HG03280 (cell line): Measurements from ENCODE around the gene CCDC88B.
"Not testable (repeated sequence)": the region's sequence is repeated elsewhere in the genome, so short reads cannot be mapped to it uniquely, and the experiment has no call there.

Source experiments
- ATAC-seq: cut with Tn5 transposase; IDR thresholded peaks from one replicate; pipeline ENCODE4 v1.9.1; 2021; ENCODE audit warnings: mild to moderate bottlenecking, moderate library complexity; ENCODE audit not compliant: unreplicated experiment

CCDC88B gene

GRCh38 chr11:64304032-64304315, 36.0 kb upstream of the CCDC88B start:
- no peak for ATAC-seq

GRCh38 chr11:64304316-64305072, 35.5 kb upstream of the CCDC88B start:
- ATAC-seq, result peak; percentile 28

DNA sequence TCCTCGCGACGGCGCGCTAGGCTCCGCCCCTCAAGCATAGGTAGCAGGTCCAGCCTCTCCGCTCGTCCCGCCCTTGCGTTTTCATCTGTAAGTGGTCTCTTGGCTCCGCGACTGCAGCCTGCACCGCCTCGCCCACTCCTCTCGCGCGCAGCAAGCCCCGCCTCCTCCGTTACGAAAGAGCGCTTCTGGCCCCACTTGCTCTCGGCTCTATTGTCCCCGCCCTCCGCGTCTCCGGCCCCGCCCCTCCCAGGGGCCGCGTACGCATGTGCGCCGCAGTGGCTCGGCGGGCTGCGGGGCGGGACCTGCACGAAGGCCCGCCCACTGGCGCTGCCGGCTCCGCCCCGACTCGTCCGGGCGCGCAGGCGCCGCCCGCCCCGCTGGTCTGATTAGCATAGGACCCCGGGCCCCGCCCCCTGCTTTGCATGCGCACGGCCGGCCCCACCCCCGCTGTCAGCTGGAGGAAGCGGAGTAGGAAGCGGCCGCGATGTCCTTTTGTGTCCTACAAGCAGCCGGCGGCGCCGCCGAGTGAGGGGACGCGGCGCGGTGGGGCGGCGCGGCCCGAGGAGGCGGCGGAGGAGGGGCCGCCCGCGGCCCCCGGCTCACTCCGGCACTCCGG, 34.8 kb upstream of the CCDC88B start, which contains the start of gene ESRRA:
Gene ESRRA (plus strand): TSS at position 450 of the 616 bp plus-strand sequence. CDS start 1,656 bp downstream, outside the sequence.
- peak; percentile 70 for ATAC-seq

- peak; percentile 28 for ATAC-seq
Observed at GRCh38 chr11:64305691-64306562, 34.1 kb upstream of the CCDC88B start.

- ATAC-seq, result no peak
Observed at GRCh38 chr11:64306563-64306875, 33.5 kb upstream of the CCDC88B start.

GRCh38 chr11:64306876-64307622, 33.0 kb upstream of the CCDC88B start:
- no peak for ATAC-seq

DNA sequence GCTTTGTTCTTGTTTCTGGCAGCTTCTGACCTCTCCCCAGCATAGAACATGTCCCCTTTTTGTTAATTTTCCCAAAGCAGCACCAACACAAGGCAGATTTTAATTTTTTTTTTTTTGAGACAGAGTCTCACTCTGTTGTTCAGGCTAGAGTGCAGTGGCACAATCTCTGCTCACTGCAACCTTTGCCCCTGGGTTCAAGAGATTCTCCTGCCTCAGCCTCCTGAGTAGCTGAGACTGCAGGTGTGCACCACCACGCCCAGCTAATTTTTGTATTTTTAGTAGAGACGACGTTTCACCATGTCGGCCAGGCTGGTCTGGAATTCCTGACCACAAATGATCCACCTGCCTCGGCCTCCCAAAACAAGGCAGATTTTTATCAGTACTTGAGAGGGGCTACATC, 32.2 kb upstream of the CCDC88B start:
- ATAC-seq, result not testable (repeated sequence)

- no peak for ATAC-seq
Observed at GRCh38 chr11:64312947-64313346, 27.1 kb upstream of the CCDC88B start.

DNA sequence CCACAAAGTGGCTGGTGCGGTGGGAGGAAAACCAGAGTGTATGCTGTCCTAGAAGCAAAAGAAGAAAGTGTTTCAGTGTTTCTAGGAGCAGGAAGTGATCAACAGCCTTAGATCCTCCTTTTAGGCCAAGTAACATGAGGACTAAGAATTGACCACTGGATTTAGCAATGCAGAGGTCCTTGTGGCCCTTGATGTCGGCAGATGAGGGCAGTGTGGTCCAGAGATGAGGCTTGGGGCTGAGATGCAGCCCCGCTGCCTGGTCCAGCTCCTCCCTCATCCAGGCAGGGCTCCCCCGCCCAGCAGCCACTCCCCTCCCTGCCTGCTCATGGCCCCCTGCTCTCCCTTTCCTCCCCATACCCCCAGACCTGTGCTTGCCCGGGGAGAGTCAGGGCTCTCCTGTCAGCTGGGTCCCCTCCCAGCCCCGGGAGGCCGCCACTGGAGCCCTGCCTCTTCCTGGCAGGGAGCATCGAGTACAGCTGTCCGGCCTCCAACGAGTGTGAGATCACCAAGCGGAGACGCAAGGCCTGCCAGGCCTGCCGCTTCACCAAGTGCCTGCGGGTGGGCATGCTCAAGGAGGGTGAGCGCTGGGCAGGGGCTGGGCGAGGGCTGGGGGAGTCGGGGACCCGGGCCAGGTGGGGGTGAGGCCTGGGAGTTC, 26.4 kb upstream of the CCDC88B start:
- ATAC-seq, result no peak

DNA sequence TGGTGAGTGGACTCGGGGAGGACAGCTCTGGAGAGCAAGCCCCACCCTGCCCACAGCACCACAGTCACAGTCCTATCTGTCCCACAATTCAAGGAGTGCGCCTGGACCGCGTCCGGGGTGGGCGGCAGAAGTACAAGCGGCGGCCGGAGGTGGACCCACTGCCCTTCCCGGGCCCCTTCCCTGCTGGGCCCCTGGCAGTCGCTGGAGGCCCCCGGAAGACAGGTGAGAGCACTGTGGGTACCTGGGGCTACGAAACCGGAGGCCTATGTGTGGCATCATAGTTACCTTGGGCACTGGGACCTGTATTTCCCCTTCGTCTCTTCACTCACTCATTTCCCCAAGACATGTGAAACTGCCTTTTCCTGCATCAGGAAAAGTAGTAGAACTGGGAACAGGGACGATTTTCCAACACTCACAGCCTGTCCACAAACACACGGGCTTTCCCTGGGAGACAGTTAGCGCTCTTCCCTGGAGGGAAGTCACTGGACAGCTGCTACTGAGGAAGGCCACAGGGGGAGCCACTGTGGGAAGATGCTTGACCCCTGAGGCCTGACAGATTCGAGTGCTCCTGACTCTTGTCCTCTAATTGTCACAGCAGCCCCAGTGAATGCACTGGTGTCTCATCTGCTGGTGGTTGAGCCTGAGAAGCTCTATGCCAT, 25.7 kb upstream of the CCDC88B start:
- ATAC-seq, result no peak

DNA sequence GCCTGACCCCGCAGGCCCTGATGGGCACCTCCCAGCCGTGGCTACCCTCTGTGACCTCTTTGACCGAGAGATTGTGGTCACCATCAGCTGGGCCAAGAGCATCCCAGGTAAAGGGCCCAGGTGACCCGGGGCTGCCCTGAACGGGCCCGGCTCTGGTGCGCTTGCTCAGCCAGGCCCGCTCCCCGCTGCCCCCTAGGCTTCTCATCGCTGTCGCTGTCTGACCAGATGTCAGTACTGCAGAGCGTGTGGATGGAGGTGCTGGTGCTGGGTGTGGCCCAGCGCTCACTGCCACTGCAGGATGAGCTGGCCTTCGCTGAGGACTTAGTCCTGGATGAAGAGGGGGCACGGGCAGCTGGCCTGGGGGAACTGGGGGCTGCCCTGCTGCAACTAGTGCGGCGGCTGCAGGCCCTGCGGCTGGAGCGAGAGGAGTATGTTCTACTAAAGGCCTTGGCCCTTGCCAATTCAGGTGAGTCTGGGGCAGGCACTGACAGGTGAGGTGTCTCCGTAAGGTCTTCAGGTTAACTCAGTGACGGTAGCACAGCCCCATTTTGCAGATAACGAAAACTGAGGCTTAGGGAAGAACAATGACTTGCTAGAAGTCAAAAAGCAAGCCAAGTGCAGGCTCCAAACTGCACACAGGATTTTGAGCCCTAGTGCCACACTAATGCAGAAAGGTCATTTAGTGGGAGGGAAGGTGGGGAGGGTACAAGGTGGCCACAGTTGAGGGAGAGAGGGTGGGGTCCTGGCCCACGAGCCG, 25.0 kb upstream of the CCDC88B start:
- ATAC-seq, result no peak

GRCh38 chr11:64315667-64316526, 24.1 kb upstream of the CCDC88B start:
- not testable (repeated sequence) for ATAC-seq

DNA sequence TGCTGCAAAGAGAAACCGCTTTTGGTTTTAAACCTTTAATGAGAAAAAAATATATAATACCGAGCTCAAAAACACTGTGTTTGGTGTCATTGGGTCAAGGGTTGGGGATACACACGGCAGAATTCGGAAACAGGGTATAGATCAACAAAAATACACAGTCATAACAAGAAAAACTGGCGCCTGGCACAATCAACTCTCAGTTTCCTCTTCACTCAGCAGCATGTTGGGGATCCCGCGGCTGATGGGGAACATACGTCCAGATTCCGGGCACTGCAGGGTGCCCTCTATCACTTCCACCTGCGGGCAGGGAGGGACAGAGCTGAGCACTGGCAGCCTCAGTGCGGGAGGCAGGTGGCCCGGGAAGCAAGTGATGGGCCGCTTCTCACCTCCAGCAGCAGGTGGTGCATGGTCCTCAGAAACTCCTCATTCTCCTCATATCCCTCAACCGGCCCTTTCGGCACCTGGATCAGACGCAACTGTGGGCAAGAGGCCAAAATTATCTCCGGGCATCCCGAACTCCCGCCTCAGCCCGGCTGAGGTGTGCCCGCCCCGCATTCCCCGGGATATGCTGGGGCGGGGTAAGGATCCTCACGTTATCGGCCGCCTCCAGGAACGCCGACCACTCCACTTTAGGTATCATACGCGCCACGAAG, 23.2 kb upstream of the CCDC88B start:
- no peak for ATAC-seq

DNA sequence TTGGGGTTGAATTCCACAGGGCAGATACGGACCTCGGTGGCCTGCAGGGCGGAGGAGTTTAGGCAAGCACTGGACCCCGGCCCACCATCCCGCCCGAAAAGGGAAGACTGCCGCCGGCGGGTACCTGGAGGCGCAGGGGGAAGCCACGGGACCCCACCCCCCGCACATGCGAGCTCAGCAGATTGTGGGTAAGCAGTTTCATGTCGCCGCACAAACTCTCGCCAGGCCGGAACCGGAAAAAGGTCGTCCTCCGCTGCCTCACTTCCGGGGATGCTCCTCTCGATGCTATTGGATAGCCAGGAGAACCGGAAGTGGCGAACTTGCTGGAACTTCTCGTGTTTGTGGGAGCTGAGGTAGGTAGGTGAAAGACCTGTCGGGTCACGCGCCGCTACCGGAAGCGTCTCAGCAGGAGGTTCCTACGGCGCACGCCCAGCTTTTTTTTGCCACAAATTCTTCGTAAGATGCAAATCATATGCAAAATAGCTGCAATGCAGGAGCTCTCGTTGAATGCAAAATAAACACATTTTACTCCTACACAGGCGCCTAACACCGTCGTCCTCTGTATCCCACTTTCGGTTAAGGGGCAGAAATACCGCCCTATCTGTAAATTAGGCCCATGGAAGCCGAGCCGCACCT, 22.6 kb upstream of the CCDC88B start, which contains the start of gene TRMT112:
Gene TRMT112 (minus strand): TSS at position 235 of the 636 bp plus-strand sequence. CDS start 33 bp downstream, at position 202.
- peak; percentile 59 for ATAC-seq

DNA sequence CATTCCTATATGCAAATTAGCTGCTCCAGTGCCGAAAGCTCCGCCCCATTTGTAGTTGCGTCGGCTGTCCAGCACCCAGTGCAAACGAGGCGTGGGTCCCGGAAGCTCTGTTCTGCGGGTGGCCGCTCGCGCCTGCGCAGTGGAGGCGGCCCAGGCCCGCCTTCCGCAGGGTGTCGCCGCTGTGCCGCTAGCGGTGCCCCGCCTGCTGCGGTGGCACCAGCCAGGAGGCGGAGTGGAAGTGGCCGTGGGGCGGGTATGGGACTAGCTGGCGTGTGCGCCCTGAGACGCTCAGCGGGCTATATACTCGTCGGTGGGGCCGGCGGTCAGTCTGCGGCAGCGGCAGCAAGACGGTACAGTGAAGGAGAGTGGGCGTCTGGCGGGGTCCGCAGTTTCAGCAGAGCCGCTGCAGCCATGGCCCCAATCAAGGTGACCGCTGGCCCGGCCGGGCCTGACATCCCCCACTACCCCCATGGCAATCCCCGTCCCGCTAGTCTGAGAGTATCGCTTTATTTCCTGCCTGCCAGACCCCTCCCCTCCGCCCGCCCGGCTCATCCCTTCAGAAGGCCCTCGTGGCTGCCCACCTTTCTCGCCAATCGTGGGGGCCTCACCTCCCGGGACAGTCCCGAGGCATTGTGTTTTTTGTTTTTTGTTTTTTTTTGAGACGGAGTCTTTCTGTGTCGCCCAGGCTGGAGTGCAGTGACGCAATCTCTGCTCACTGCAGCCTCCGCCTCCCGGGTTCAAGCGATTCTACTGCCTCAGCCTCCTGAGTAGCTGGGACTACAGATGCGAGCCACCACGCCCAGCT, 21.8 kb upstream of the CCDC88B start, which contains the start of gene PRDX5:
Gene PRDX5 (plus strand): TSS at position 161 of the 805 bp plus-strand sequence. CDS start 95 bp downstream, at position 256.
- ATAC-seq, result peak; percentile 82
